Suprapubic skin (tissue), 4 donors: Measurements from ENCODE around the gene MICALL2. TPM values are rescaled to one million over a fixed set of nuclear protein-coding genes. Genes with fewer than 3 reads are reported as not detected.

ENCODE experiments used
- DNase-seq, 2 donors: peaks; one replicate each; pipeline ENCODE4 v3.0.0-alpha.2; 2019; ENCODE audit warnings: low spot score in 2 of 2
- H3K27ac ChIP-seq: fragments of 200-600 bp; sonication (generic); one replicate; pipeline ENCODE4 v1.5.1; 2019
- H3K27me3 ChIP-seq: fragments of 200-600 bp; sonication (generic); one replicate; pipeline ENCODE4 v1.5.1; 2019
- H3K36me3 ChIP-seq: fragments of 200-600 bp; sonication (generic); one replicate; pipeline ENCODE4 v1.5.1; 2019
- H3K4me1 ChIP-seq: fragments of 200-600 bp; sonication (generic); one replicate; pipeline ENCODE4 v1.5.1; 2019
- H3K4me3 ChIP-seq: fragments of 200-600 bp; sonication (generic); one replicate; pipeline ENCODE4 v1.5.1; 2019; ENCODE audit warnings: mild to moderate bottlenecking
- H3K9me3 ChIP-seq: fragments of 200-600 bp; sonication (generic); one replicate; pipeline ENCODE4 v1.5.1; 2019
- EP300 ChIP-seq: sonication (generic); formaldehyde crosslinking; IDR thresholded peaks from one replicate; pipeline ENCODE4 v1.6.1; 2017; ENCODE audit warnings: antibody characterized with exemption
- POLR2A ChIP-seq, 2 donors: fragments of 450-650 bp; IDR thresholded peaks; one replicate each; pipeline ENCODE4 v1.6.1; 2017; ENCODE audit warnings: antibody characterized with exemption in 2 of 2, mild to moderate bottlenecking in 2 of 2, moderate library complexity in 2 of 2
- POLR2AphosphoS5 ChIP-seq, 3 donors: sonication (generic); formaldehyde crosslinking; IDR thresholded peaks; one replicate each; pipeline ENCODE4 v1.6.1; 2017; ENCODE audit warnings: antibody characterized with exemption in 3 of 3
- WGBS: methylation state at CpG from one replicate; pipeline ENCODE4 v1.1.5; 2018; 5-methylcytosine and 5-hydroxymethylcytosine counted together
- total RNA-seq, 4 donors: library from RNA; depleted of rRNA; stranded (reverse); fragments of >200 nt; gene quantifications; one replicate each; pipeline ENCODE4 v1.1.0, GENCODE V29; 2016
- TF ChIP-seq, protein P1 (sequence below), 2 donors: fragments of 200-600 bp in 1 of 2; fragments of 450-650 bp in 1 of 2; sonication (generic) in 1 of 2; IDR thresholded peaks; one replicate each; pipeline ENCODE4 v1.5.1; 2016 to 2019; ENCODE audit warnings: antibody characterized with exemption in 2 of 2, mild to moderate bottlenecking in 1 of 2, moderate library complexity in 1 of 2

The MICALL2 gene
- total RNA-seq, 4 donors from 2014 or later: 15.7 to 23.5 (median 16.9) TPM

DNA sequence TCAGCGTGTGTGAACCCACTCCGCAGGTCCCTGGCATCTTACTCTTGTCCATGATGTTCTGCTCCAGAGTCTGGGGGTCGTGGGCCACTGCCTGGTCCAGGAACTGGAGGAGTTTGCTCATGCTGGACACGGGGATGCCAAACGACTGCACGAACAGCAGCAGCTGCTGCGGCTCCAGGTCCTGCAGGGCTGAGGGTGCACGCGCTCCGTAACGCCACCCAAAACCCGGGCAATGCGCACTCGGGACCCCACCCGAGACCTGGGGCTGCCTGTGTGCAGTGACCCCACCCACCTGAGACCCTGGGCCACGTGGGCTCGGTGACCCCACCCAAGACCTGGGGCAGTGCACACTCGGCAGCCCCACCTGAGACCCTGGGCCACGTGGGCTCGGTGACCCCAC lies 22.0 kb upstream of the MICALL2 start:
- TF ChIP-seq POLR2A (IDR thresholded peaks at IDR 0.05) (no peak), EP300 (no peak), POLR2AphosphoS5 (IDR thresholded peaks at IDR 0.05) (no peak)
- TF ChIP-seq, protein P1, sequence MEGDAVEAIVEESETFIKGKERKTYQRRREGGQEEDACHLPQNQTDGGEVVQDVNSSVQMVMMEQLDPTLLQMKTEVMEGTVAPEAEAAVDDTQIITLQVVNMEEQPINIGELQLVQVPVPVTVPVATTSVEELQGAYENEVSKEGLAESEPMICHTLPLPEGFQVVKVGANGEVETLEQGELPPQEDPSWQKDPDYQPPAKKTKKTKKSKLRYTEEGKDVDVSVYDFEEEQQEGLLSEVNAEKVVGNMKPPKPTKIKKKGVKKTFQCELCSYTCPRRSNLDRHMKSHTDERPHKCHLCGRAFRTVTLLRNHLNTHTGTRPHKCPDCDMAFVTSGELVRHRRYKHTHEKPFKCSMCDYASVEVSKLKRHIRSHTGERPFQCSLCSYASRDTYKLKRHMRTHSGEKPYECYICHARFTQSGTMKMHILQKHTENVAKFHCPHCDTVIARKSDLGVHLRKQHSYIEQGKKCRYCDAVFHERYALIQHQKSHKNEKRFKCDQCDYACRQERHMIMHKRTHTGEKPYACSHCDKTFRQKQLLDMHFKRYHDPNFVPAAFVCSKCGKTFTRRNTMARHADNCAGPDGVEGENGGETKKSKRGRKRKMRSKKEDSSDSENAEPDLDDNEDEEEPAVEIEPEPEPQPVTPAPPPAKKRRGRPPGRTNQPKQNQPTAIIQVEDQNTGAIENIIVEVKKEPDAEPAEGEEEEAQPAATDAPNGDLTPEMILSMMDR (IDR thresholded peaks at IDR 0.05): no peak
- Histone ChIP-seq H3K27me3 (no peaks in the 10 kb centered on the region), H3K4me3 (no peak overlapping the region), H3K27ac (no peak overlapping the region), H3K9me3 (no peaks in the 10 kb centered on the region), H3K4me1 (no peaks in the 10 kb centered on the region), H3K36me3 (peaks cover 99% of the 10 kb centered on the region)
- DNase-seq: no peak
- 85% methylated on average over 6 of the region's 20 CpGs for WGBS

GRCh38 chr7:1480670-1481069 lies 21.4 kb upstream of the MICALL2 start:
- Histone ChIP-seq H3K27me3 (no peaks in the 10 kb centered on the region), H3K4me1 (no peaks in the 10 kb centered on the region), H3K9me3 (no peaks in the 10 kb centered on the region), H3K4me3 (no peak overlapping the region), H3K27ac (no peak overlapping the region), H3K36me3 (peaks cover 100% of the 10 kb centered on the region)
- DNase-seq: no peak
- TF ChIP-seq POLR2A (IDR thresholded peaks at IDR 0.05): no peak
- TF ChIP-seq EP300: no peak
- TF ChIP-seq, protein P1 (IDR thresholded peaks at IDR 0.05): no peak
- TF ChIP-seq POLR2AphosphoS5 (IDR thresholded peaks at IDR 0.05): no peak
- no CpG with 5 or more reads among the region's 12 CpGs for WGBS

DNA sequence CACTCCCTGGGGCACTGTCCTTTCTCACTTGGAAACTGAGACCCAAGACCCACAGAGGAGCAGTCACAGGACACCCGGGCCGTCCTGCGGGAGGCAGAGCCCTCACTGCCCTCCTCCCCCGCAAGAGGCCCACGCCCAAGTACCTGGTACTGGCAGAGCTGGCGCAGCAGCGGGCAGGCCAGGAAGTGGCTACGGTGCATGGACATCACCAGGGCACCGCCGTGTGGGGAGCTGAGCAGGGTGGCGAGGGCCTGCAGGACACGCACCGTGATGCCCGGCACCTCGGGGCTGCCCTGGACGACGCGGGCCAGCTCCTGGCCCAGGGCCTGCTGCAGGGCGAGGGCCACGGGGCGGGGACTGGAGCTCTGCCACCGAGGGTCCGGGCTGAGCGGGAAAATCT lies 20.0 kb upstream of the MICALL2 start:
- TF ChIP-seq EP300 (no peak), POLR2A (IDR thresholded peaks at IDR 0.05) (no peak), POLR2AphosphoS5 (IDR thresholded peaks at IDR 0.05) (no peak)
- TF ChIP-seq, protein P1 (IDR thresholded peaks at IDR 0.05): no peak
- Histone ChIP-seq H3K4me3 (no peak overlapping the region), H3K4me1 (peaks cover 8% of the 10 kb centered on the region), H3K27ac (no peak overlapping the region), H3K27me3 (no peaks in the 10 kb centered on the region), H3K36me3 (peaks cover 92% of the 10 kb centered on the region), H3K9me3 (no peaks in the 10 kb centered on the region)
- no peak for DNase-seq
- 89% methylated on average over 19 of the region's 24 CpGs for WGBS

- Histone ChIP-seq H3K4me3 (no peak overlapping the region), H3K27me3 (no peaks in the 10 kb centered on the region), H3K9me3 (no peaks in the 10 kb centered on the region), H3K4me1 (peaks cover 16% of the 10 kb centered on the region), H3K27ac (no peak overlapping the region), H3K36me3 (peaks cover 88% of the 10 kb centered on the region)
- TF ChIP-seq EP300 (no peak), POLR2A (IDR thresholded peaks at IDR 0.05) (no peak), POLR2AphosphoS5 (IDR thresholded peaks at IDR 0.05) (no peak)
- TF ChIP-seq, protein P1 (IDR thresholded peaks at IDR 0.05): no peak
- no peak for DNase-seq
- 95% methylated on average over 4 of the region's 19 CpGs for WGBS
Observed at GRCh38 chr7:1478480-1478879, 19.2 kb upstream of the MICALL2 start.

- TF ChIP-seq, protein P1 (IDR thresholded peaks at IDR 0.05): no peak
- no peak for TF ChIP-seq EP300
- no peak for TF ChIP-seq POLR2A (IDR thresholded peaks at IDR 0.05)
- no peak for TF ChIP-seq POLR2AphosphoS5 (IDR thresholded peaks at IDR 0.05)
- no peak overlapping the region for H3K4me3 ChIP-seq
- peaks cover 88% of the 10 kb centered on the region for H3K36me3 ChIP-seq
- 95% methylated on average over 11 of the region's 15 CpGs for WGBS
- H3K27ac ChIP-seq: no peak overlapping the region
- H3K27me3 ChIP-seq: no peaks in the 10 kb centered on the region
- no peaks in the 10 kb centered on the region for H3K9me3 ChIP-seq
- DNase-seq: no peak
- peaks cover 17% of the 10 kb centered on the region for H3K4me1 ChIP-seq
Observed at GRCh38 chr7:1476859-1477258, 17.6 kb upstream of the MICALL2 start.
